AG04449 (cell line): Measurements from ENCODE around the gene C11orf71.

Experiments used
- CTCF ChIA-PET: fragments of 350-600 bp; formaldehyde crosslinking; extraction: SDS; loops from one replicate; lab custom pipeline; 2021; ENCODE audit warnings: antibody characterized with exemption; lab: Yijun Ruan, JAX
- POLR2A ChIA-PET: fragments of 400-600, 350-600 bp; formaldehyde crosslinking; extraction: SDS; loops from one replicate; lab custom pipeline; 2020; ENCODE audit warnings: antibody characterized with exemption, inconsistent platforms; lab: Yijun Ruan, JAX
- DNase-seq: peaks from one replicate; pipeline ENCODE4 v3.0.0-alpha.2; 2010; ENCODE audit warnings: low read depth, low spot score
- H3K4me3 ChIP-seq: 2 replicates; pipeline ENCODE4 v1.5.1; 2011; ENCODE audit warnings: low read depth, mild to moderate bottlenecking, control low read depth, low read length
- TF ChIP-seq, protein P1 (sequence below): IDR thresholded peaks from one replicate; pipeline ENCODE4 v1.5.1; 2011; ENCODE audit warnings: mild to moderate bottlenecking, moderate library complexity, low read length, control low read depth, inconsistent platforms; ENCODE audit not compliant: insufficient read depth; ENCODE audit errors: missing control alignments

Gene C11orf71

DNA sequence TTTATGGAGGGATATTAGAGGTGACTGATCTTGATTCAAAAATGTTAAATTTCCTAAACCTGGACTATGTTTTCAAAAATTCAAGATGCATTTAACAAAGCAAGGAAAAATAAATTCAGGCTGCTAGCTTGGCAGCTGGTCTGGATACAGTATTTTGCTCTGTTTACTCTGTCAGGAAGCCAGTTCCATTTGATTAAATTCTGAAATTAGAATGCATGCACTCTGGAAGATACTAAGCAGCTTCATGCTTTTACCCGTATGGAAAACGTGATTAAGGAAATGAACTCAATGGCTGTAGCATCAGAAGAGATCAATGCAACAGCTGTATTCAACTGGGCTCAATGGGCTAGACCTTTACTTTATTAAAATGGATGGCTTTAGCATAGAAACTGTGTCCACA, 14.2 kb downstream of the C11orf71 start:
- ChIA-PET POLR2A (no interaction called here), CTCF (interaction anchor here (0.9 to 2.4 kb wide), 3 partner anchors 9 to 45 kb away, joined by 3 to 9 read pairs (median 6); no protein-coding TSS in a partner anchor)
- no peak overlapping the region for H3K4me3 ChIP-seq
- TF ChIP-seq, protein P1, sequence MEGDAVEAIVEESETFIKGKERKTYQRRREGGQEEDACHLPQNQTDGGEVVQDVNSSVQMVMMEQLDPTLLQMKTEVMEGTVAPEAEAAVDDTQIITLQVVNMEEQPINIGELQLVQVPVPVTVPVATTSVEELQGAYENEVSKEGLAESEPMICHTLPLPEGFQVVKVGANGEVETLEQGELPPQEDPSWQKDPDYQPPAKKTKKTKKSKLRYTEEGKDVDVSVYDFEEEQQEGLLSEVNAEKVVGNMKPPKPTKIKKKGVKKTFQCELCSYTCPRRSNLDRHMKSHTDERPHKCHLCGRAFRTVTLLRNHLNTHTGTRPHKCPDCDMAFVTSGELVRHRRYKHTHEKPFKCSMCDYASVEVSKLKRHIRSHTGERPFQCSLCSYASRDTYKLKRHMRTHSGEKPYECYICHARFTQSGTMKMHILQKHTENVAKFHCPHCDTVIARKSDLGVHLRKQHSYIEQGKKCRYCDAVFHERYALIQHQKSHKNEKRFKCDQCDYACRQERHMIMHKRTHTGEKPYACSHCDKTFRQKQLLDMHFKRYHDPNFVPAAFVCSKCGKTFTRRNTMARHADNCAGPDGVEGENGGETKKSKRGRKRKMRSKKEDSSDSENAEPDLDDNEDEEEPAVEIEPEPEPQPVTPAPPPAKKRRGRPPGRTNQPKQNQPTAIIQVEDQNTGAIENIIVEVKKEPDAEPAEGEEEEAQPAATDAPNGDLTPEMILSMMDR, result no peak
- DNase-seq, result no peak

DNA sequence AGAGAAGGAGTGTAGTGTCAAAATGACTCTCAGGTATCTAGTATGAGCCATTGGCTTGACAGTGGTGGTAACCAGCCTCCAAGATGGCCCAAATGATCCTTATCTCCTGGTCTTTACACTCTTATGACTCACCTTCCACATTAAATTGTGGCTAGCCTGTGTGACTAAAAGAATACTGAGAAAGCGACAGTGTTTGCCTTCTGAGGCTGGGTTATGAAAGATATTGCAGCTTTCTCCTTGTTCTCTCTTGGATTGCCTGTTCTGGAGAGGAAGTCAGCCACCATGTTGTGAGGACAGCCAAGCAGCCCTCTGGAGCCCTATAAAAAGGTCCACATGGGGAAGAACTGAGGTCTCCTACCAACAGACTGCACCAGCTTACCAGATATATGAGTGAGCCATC, 15.8 kb downstream of the C11orf71 start:
- ChIA-PET POLR2A (no interaction called here), CTCF (interaction anchor here (2.4 kb wide), 1 partner anchor 11 kb away, joined by 9 read pairs; no protein-coding TSS in a partner anchor)
- TF ChIP-seq, protein P1, result no peak
- H3K4me3 ChIP-seq, result no peak overlapping the region
- no peak for DNase-seq

DNA sequence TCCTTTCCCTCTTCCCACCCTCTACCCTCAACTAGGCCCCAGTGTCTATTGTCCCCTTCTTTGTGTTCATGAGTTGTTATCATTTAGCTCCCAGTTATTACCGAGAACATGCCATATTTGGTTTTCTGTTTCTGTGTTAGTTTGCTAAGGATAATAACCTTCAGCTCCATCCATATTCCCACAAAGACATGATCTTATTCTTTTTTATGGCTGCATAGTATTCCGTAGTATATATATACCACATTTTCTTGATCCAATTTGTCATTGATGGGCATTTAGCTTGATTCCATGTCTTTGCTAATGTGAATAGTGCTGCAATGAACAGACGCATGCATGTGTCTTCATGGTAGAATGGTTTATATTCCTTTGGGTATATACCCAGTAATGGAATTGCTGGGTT, 17.8 kb downstream of the C11orf71 start:
- no peak overlapping the region for H3K4me3 ChIP-seq
- POLR2A ChIA-PET, result no interaction called here
- no peak for DNase-seq
- CTCF ChIA-PET, result interaction anchor here (1.1 to 1.6 kb wide), 2 partner anchors 9 to 13 kb away, joined by 3 to 7 read pairs; no protein-coding TSS in a partner anchor
- TF ChIP-seq, protein P1, result no peak

DNA sequence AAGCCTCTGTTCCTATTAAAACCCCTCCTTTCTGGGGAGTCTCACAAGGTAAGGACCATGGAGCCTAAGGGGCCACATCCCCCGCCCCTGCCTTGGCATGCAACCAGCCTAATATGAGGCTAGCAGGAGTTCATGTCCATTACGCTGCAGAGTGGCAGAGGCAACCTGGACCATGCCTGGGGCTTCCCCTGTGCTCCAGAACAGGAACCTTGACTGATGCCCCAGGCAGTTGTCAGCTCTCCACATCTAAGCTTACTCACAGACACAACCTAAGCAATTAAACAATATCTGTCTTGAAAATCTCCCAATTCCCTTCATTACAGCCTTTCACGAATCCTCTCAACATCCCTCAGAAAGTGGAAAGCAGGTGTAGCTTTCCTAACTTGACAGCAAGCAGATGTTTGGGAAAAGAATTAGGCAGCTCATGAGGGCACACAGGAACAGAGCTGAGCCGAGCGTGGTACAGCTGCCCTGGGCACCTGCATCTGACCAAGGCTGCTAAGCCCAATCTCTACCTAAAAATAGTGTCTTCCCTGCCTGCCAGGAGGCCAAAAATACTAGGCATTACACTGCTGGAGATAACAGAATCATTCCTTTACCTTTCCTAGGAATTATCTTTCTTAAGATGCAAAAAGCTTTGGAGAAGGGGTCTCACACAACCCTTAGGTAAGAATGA, 20.8 kb downstream of the C11orf71 start:
- no peak for DNase-seq
- H3K4me3 ChIP-seq, result no peak overlapping the region
- ChIA-PET CTCF (interaction anchor here (2.1 to 3.5 kb wide), 3 partner anchors 13 to 32 kb away, joined by 9 to 15 read pairs (median 13); no protein-coding TSS in a partner anchor), POLR2A (no interaction called here)
- TF ChIP-seq, protein P1, result no peak

DNA sequence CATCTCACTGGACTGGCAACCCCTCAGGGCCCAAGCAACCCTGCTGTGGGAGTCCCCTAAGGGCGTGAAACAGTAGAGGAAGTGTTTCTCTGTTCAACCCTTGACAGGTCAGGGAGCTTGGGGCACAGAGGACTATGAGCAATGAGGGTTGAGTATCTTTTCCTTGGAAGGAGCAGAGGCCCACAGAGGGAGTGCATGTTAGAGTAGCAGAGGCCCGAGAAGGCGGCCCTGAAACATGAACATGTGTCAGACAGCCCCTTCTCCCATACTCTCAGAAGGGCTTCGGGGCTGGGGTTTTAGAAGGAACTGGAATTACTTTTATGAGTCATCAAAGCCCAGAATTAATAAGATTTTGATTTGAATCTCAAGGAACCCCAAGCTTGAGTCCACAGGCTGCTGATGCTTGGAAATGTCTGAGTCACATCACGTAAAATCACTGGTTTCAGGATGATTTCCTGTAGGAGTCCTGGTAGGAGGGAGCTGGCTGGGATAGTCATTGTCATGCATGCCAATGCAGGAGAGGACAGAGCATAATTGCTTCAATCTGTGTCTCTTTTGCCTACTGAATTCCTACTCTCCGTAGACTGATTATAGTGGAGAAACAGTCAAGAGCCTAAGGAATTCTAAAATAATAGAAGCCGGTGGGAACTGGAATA, 22.6 kb downstream of the C11orf71 start:
- TF ChIP-seq, protein P1, result no peak
- peak; percentile 87 for DNase-seq
- ChIA-PET POLR2A (interaction anchor here (1.0 to 2.2 kb wide), 5 partner anchors 10 to 82 kb away, joined by 3 to 8 read pairs (median 6); partner anchors contain the start of gene NNMT), CTCF (interaction anchor here (1.0 to 3.5 kb wide), 5 partner anchors 16 to 37 kb away, joined by 3 to 15 read pairs (median 5); no protein-coding TSS in a partner anchor)
- no peak overlapping the region for H3K4me3 ChIP-seq

DNA sequence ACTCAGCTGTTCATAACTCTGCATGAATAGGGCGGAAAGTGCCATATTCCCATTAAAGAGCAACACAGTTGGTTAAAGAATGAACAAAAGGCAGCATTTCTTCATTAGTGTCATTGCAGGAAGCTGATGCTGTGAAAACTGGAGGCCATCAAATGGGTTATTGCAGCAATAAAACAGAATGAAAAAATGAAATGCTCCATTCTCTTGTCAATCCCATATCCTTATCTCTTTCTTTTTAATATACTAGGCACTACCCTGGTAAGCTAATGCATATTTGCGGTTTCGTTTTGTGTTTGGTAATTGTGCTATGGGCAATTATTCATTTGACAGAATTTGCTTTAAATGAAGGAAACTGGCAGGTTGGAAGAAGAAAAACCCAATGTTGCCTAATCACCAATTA, 25.3 kb downstream of the C11orf71 start:
- CTCF ChIA-PET, result no interaction called here
- POLR2A ChIA-PET, result no interaction called here
- no peak overlapping the region for H3K4me3 ChIP-seq
- no peak for DNase-seq
- TF ChIP-seq, protein P1, result no peak
